Measurements from ENCODE around the gene ZNF318.
"Not testable (repeated sequence)": the region's sequence is repeated elsewhere in the genome, so short reads cannot be mapped to it uniquely, and the experiment has no call there.

The ZNF318 gene

GRCh38 chr6:43380858-43381257 lies 11.4 kb upstream of the ZNF318 start:
- FAIRE-seq: not testable (repeated sequence)

GRCh38 chr6:43378631-43379030 lies 9.2 kb upstream of the ZNF318 start:
- FAIRE-seq: no peak

GRCh38 chr6:43377710-43378229 lies 8.3 kb upstream of the ZNF318 start:
- no peak for FAIRE-seq

- FAIRE-seq: no peak
These were observed 7.1 kb upstream of the ZNF318 start for GRCh38 chr6:43376551-43376981.

GRCh38 chr6:43375693-43376092 lies 6.2 kb upstream of the ZNF318 start:
- no peak for FAIRE-seq

- no peak for FAIRE-seq
These were observed 3.9 kb upstream of the ZNF318 start for GRCh38 chr6:43373252-43373875.

GRCh38 chr6:43370003-43370580 lies 645 bp upstream of the ZNF318 start:
- not testable (repeated sequence) for FAIRE-seq

- FAIRE-seq: no peak
These were observed 937 bp downstream of the ZNF318 start for GRCh38 chr6:43368259-43369160.

GRCh38 chr6:43367245-43367984 lies 2.0 kb downstream of the ZNF318 start:
- no peak for FAIRE-seq

GRCh38 chr6:43361269-43361668 lies 8.2 kb downstream of the ZNF318 start:
- no peak for FAIRE-seq

- no peak for FAIRE-seq
These were observed 9.6 kb downstream of the ZNF318 start for GRCh38 chr6:43359831-43360230.

- FAIRE-seq: no peak
These were observed 10.1 kb downstream of the ZNF318 start for GRCh38 chr6:43359381-43359780.

- FAIRE-seq: peak; percentile 51
These were observed 13.4 kb downstream of the ZNF318 start for GRCh38 chr6:43355862-43356590.

GRCh38 chr6:43351951-43352350 lies 17.5 kb downstream of the ZNF318 start:
- not testable (repeated sequence) for FAIRE-seq

GRCh38 chr6:43347444-43347843 lies 22.0 kb downstream of the ZNF318 start:
- no peak for FAIRE-seq

- no peak for FAIRE-seq
These were observed 22.4 kb downstream of the ZNF318 start for GRCh38 chr6:43347021-43347420.

GRCh38 chr6:43346243-43346642 lies 23.2 kb downstream of the ZNF318 start:
- FAIRE-seq: not testable (repeated sequence)

GRCh38 chr6:43339168-43339567 lies 30.3 kb downstream of the ZNF318 start:
- FAIRE-seq: no peak

GRCh38 chr6:43338243-43338642 lies 31.2 kb downstream of the ZNF318 start:
- no peak for FAIRE-seq

- no peak for FAIRE-seq
These were observed 33.1 kb downstream of the ZNF318 start for GRCh38 chr6:43336382-43336781.

GRCh38 chr6:43335469-43335868 lies 34.0 kb downstream of the ZNF318 start:
- FAIRE-seq: no peak

- FAIRE-seq: peak; percentile 98
These were observed 34.9 kb downstream of the ZNF318 start for GRCh38 chr6:43334466-43335095.

Measured in G401.6 (cell line).